Lower leg skin (tissue), 3 donors: ENCODE data around the gene NUDT3.

ENCODE experiments used
- CTCF ChIP-seq, 3 donors: fragments of 450-650 bp; IDR thresholded peaks; one replicate each; pipeline ENCODE4 v1.5.1; 2016; ENCODE audit warnings: antibody characterized with exemption in 3 of 3, mild to moderate bottlenecking in 3 of 3, moderate library complexity in 2 of 3
- POLR2A ChIP-seq, 2 donors: fragments of 450-650 bp; IDR thresholded peaks; one replicate each; pipeline ENCODE4 v1.6.1; 2016 to 2017; ENCODE audit warnings: antibody characterized with exemption in 2 of 2, mild to moderate bottlenecking in 1 of 2, moderate library complexity in 1 of 2

- TF ChIP-seq CTCF (IDR thresholded peaks at IDR 0.05) (no peak), POLR2A (IDR thresholded peaks at IDR 0.05) (no peak)
Observed at GRCh38 chr6:34323300-34323699, 69.2 kb downstream of the NUDT3 start.
